GM12872 (cell line): ENCODE measurements around the gene GPBP1.

Experiments
- CTCF ChIP-seq: IDR thresholded peaks from 3 replicates; pipeline ENCODE4 v1.5.1; 2011; ENCODE audit warnings: low read depth, mild to moderate bottlenecking, low read length, moderate library complexity; ENCODE audit not compliant: insufficient read depth

The GPBP1 gene

GRCh38 chr5:57173319-57174127, at the start of gene GPBP1:
Gene GPBP1, plus strand, starts transcription at chr5:57174059. Its CDS starts 40,072 bp downstream, at chr5:57214131.
- no peak for TF ChIP-seq CTCF

- no peak for TF ChIP-seq CTCF
Measured at GRCh38 chr5:57128325-57128724, 45.5 kb upstream of the GPBP1 start.

GRCh38 chr5:57133574-57133973, 40.3 kb upstream of the GPBP1 start:
- no peak for TF ChIP-seq CTCF

GRCh38 chr5:57137401-57137800, 36.5 kb upstream of the GPBP1 start:
- no peak for TF ChIP-seq CTCF

GRCh38 chr5:57152316-57152715, 21.5 kb upstream of the GPBP1 start:
- TF ChIP-seq CTCF = no peak

GRCh38 chr5:57155033-57155432, 18.8 kb upstream of the GPBP1 start:
- TF ChIP-seq CTCF = no peak

- TF ChIP-seq CTCF = no peak
Measured at GRCh38 chr5:57157131-57157530, 16.7 kb upstream of the GPBP1 start.
